T-cell (primary cell): ENCODE measurements around the gene GAGE12E. TPM values are rescaled to one million over a fixed set of nuclear protein-coding genes. Genes with fewer than 3 reads are reported as not detected.
"Not testable (repeated sequence)": the region's sequence is repeated elsewhere in the genome, so short reads cannot be mapped to it uniquely, and the experiment has no call there.

ENCODE experiments used
- ATAC-seq, 4 experiments: fragments of 200-7000 bp in 3 of 4; fragments of 150-1000 bp in 1 of 4; cut with Tn5 transposase; replicated peaks in 1 of 4; 1 replicate in 3 of 4; 2 replicates in 1 of 4; pipeline ENCODE4 v1.10.0; 2021; ENCODE audit warnings: moderate library complexity in 3 of 4, mild to moderate bottlenecking in 2 of 4, moderate number of reproducible peaks in 1 of 4
- CTCF ChIA-PET, 2 donors: fragments of 300-600 bp; sonication (Branson Sonifier 250); formaldehyde crosslinking; loops; one replicate each; lab custom pipeline; 2022; ENCODE audit warnings: antibody characterized with exemption in 2 of 2; lab: Charles Lee
- POLR2A ChIA-PET, 2 donors: fragments of 300-600 bp; sonication (Branson Sonifier 250); formaldehyde crosslinking; loops; one replicate each; lab custom pipeline; 2022; ENCODE audit warnings: antibody characterized with exemption in 2 of 2; lab: Charles Lee
- DNase-seq, 35 experiments: peaks; one replicate each; pipeline versions ENCODE4 v3.0.0 to v3.0.0-alpha.2; 2013 to 2023
- H3K27ac ChIP-seq: one replicate; pipeline ENCODE4 v1.5.1; 2013; ENCODE audit warnings: low read length
- H3K27me3 ChIP-seq, 2 experiments: replicated peaks in 1 of 2; 1 replicate in 1 of 2; 2 replicates in 1 of 2; pipeline versions ENCODE4 v1.6.1 to v1.7.0; 2013; ENCODE audit warnings: low read length in 1 of 2, mixed read lengths in 1 of 2; ENCODE audit not compliant: control insufficient read depth in 2 of 2, insufficient read depth in 2 of 2; ENCODE audit errors: extremely low read depth in 1 of 2
- H3K36me3 ChIP-seq, 2 donors: 1 replicate in 1 of 2; 2 replicates in 1 of 2; pipeline versions ENCODE4 v1.6.1 to v1.7.0; 2013; ENCODE audit warnings: low read length in 1 of 2; ENCODE audit not compliant: control insufficient read depth in 2 of 2, insufficient read depth in 1 of 2; ENCODE audit errors: extremely low read depth in 1 of 2
- H3K4me1 ChIP-seq, 2 experiments: 1 replicate in 1 of 2; 2 replicates in 1 of 2; pipeline versions ENCODE4 v1.6.1 to v1.7.0; 2013; ENCODE audit warnings: low read length in 2 of 2, mixed read lengths in 1 of 2; ENCODE audit not compliant: insufficient read depth in 2 of 2, control insufficient read depth in 1 of 2; ENCODE audit errors: extremely low read depth in 1 of 2
- H3K4me3 ChIP-seq, 2 donors: 1 replicate in 1 of 2; 2 replicates in 1 of 2; pipeline versions ENCODE4 v1.5.1 to v1.7.0; 2013; ENCODE audit warnings: mild to moderate bottlenecking in 2 of 2, low read length in 1 of 2, moderate library complexity in 1 of 2; ENCODE audit not compliant: control insufficient read depth in 1 of 2; ENCODE audit errors: extremely low read depth in 1 of 2
- H3K9me3 ChIP-seq: 2 replicates; pipeline ENCODE4 v1.7.0; 2013
- H3K27ac Mint-ChIP-seq, 2 donors: one replicate each; pipeline ENCODE4 v1.8.0; 2020 to 2021; ENCODE audit warnings: mild to moderate bottlenecking in 2 of 2, mixed read lengths in 2 of 2
- H3K27me3 Mint-ChIP-seq, 2 donors: one replicate each; pipeline ENCODE4 v1.8.0; 2021 to 2022; ENCODE audit warnings: mixed read lengths in 2 of 2
- H3K36me3 Mint-ChIP-seq: one replicate; pipeline ENCODE4 v1.8.0; 2021; ENCODE audit warnings: mixed read lengths
- H3K4me1 Mint-ChIP-seq, 3 donors: one replicate each; pipeline ENCODE4 v1.8.0; 2020 to 2022; ENCODE audit warnings: mixed read lengths in 3 of 3, mild to moderate bottlenecking in 1 of 3
- H3K4me3 Mint-ChIP-seq, 3 donors: one replicate each; pipeline ENCODE4 v1.8.0; 2020 to 2022; ENCODE audit warnings: mild to moderate bottlenecking in 3 of 3, mixed read lengths in 3 of 3, moderate library complexity in 3 of 3
- H3K9me3 Mint-ChIP-seq, 3 donors: one replicate each; pipeline ENCODE4 v1.8.0; 2020 to 2022; ENCODE audit warnings: mixed read lengths in 3 of 3
- WGBS: methylation state at CpG from one replicate; pipeline ENCODE4 v1.1.5; 2013; ENCODE audit warnings: missing lambda C conversion rate; ENCODE audit not compliant: insufficient coverage; 5-methylcytosine and 5-hydroxymethylcytosine counted together
- total RNA-seq, 35 experiments: library from RNA in 6 of 35; stranded (reverse) in 6 of 35; fragments of 120-200 nt in 1 of 35; gene quantifications; one replicate each; pipeline versions ENCODE4 v1.2.1 to v1.2.4 and lab custom pipeline; 2013 to 2026

The GAGE12E gene
- not detected for total RNA-seq
- not detected for total RNA-seq (2013)
- total RNA-seq (lab: John Stamatoyannopoulos, UW) = 0 reads per million in 29 experiments

DNA sequence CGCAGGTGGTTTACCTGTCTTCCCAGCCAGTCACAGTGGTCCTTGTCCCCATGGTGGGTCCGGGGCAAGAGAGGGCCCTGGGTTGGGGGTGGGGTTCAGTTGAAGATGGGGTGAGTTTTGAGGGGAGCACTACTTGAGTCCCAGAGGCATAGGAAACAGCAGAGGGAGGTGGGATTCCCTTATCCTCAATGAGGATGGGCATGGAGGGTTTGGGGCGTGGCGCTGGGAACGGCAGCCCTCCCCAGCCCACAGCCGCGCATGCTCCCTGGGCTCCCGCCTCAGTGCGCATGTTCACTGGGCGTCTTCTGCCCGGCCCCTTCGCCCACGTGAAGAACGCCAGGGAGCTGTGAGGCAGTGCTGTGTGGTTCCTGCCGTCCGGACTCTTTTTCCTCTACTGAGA is at the start of gene GAGE12E:
TSS of gene GAGE12E (plus strand) at position 301 of the 400 bp plus-strand sequence. CDS start 1,155 bp downstream, outside the sequence.
- H3K36me3 Mint-ChIP-seq, H3K4me3 Mint-ChIP-seq, H3K4me3 ChIP-seq, H3K4me1 Mint-ChIP-seq, H3K9me3 Mint-ChIP-seq, H3K4me1 ChIP-seq, CTCF ChIA-PET, H3K27me3 Mint-ChIP-seq, DNase-seq, H3K27ac Mint-ChIP-seq, H3K27ac ChIP-seq, H3K27me3 ChIP-seq, POLR2A ChIA-PET, H3K36me3 ChIP-seq, ATAC-seq, H3K9me3 ChIP-seq: not testable (repeated sequence)
- no CpG with 5 or more reads among the region's 16 CpGs for WGBS

- H3K9me3 ChIP-seq, H3K4me3 ChIP-seq, H3K36me3 Mint-ChIP-seq, H3K4me1 ChIP-seq, CTCF ChIA-PET, H3K36me3 ChIP-seq, H3K4me1 Mint-ChIP-seq, ATAC-seq, H3K27me3 Mint-ChIP-seq, DNase-seq, H3K27ac ChIP-seq, H3K9me3 Mint-ChIP-seq, H3K4me3 Mint-ChIP-seq, H3K27me3 ChIP-seq, H3K27ac Mint-ChIP-seq, POLR2A ChIA-PET: not testable (repeated sequence)
- WGBS = no CpG with 5 or more reads among the region's 16 CpGs
These were observed 19.2 kb upstream of the GAGE12E start, which contains the start of gene GAGE12C for GRCh38 chrX:49531877-49532276. Gene GAGE12C, plus strand, starts transcription at chrX:49532177. Its CDS starts 1,155 bp downstream, at chrX:49533332.

DNA sequence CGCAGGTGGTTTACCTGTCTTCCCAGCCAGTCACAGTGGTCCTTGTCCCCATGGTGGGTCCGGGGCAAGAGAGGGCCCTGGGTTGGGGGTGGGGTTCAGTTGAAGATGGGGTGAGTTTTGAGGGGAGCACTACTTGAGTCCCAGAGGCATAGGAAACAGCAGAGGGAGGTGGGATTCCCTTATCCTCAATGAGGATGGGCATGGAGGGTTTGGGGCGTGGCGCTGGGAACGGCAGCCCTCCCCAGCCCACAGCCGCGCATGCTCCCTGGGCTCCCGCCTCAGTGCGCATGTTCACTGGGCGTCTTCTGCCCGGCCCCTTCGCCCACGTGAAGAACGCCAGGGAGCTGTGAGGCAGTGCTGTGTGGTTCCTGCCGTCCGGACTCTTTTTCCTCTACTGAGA is 9.7 kb upstream of the GAGE12E start, which contains the start of gene GAGE12D:
TSS of gene GAGE12D (plus strand) at position 301 of the 400 bp plus-strand sequence. CDS start 1,155 bp downstream, outside the sequence.
- DNase-seq, POLR2A ChIA-PET, H3K9me3 Mint-ChIP-seq, H3K36me3 Mint-ChIP-seq, H3K4me3 ChIP-seq, H3K4me3 Mint-ChIP-seq, H3K4me1 ChIP-seq, H3K9me3 ChIP-seq, H3K27me3 ChIP-seq, H3K27me3 Mint-ChIP-seq, ATAC-seq, H3K36me3 ChIP-seq, H3K27ac Mint-ChIP-seq, H3K27ac ChIP-seq, H3K4me1 Mint-ChIP-seq, CTCF ChIA-PET: not testable (repeated sequence)
- WGBS = no CpG with 5 or more reads among the region's 16 CpGs

- CTCF ChIA-PET, POLR2A ChIA-PET, H3K4me1 ChIP-seq, H3K27ac ChIP-seq, H3K36me3 Mint-ChIP-seq, H3K4me1 Mint-ChIP-seq, H3K9me3 Mint-ChIP-seq, H3K4me3 ChIP-seq, H3K9me3 ChIP-seq, H3K36me3 ChIP-seq, H3K27me3 Mint-ChIP-seq, H3K4me3 Mint-ChIP-seq, H3K27me3 ChIP-seq, ATAC-seq, H3K27ac Mint-ChIP-seq, DNase-seq: not testable (repeated sequence)
- no CpG with 5 or more reads among the region's 16 CpGs for WGBS
These were observed 9.5 kb downstream of the GAGE12E start, which contains the start of gene GAGE12F for GRCh38 chrX:49560542-49560941. Gene GAGE12F, plus strand, starts transcription at chrX:49560842. Its CDS starts 1,155 bp downstream, at chrX:49561997.

- POLR2A ChIA-PET, CTCF ChIA-PET, DNase-seq, H3K9me3 Mint-ChIP-seq, H3K36me3 Mint-ChIP-seq, H3K27ac Mint-ChIP-seq, H3K4me3 Mint-ChIP-seq, H3K27me3 ChIP-seq, H3K9me3 ChIP-seq, H3K4me1 Mint-ChIP-seq, H3K27me3 Mint-ChIP-seq, ATAC-seq, H3K4me3 ChIP-seq, H3K36me3 ChIP-seq, H3K4me1 ChIP-seq, H3K27ac ChIP-seq: not testable (repeated sequence)
- no CpG with 5 or more reads among the region's 11 CpGs for WGBS
These were observed 17.6 kb downstream of the GAGE12E start for GRCh38 chrX:49568728-49569127.

DNA sequence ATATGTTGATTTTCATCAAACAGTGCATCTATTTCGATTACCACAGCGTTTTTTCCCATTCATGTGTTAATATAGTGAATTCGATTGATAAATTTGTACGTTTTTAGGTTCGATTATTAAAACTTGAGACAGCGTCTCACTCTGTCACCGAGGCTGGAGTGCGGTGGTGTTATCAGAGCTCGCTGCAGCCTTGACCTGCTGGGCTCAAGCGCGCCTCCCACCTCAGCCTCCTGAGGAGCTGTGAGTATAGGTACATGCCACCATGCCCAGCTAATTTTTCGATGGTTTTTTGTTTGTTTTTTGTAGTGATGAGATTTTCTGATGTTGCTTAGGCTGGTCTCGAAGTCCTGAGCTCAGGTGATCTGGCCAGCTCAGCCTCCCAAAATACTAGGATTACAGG is 18.1 kb downstream of the GAGE12E start:
- CTCF ChIA-PET, ATAC-seq, H3K4me3 ChIP-seq, H3K27me3 ChIP-seq, H3K4me3 Mint-ChIP-seq, POLR2A ChIA-PET, H3K4me1 ChIP-seq, H3K27me3 Mint-ChIP-seq, H3K36me3 Mint-ChIP-seq, H3K27ac ChIP-seq, H3K4me1 Mint-ChIP-seq, H3K36me3 ChIP-seq, H3K9me3 ChIP-seq, H3K9me3 Mint-ChIP-seq, H3K27ac Mint-ChIP-seq, DNase-seq: not testable (repeated sequence)
- no CpG with 5 or more reads among the region's 13 CpGs for WGBS

DNA sequence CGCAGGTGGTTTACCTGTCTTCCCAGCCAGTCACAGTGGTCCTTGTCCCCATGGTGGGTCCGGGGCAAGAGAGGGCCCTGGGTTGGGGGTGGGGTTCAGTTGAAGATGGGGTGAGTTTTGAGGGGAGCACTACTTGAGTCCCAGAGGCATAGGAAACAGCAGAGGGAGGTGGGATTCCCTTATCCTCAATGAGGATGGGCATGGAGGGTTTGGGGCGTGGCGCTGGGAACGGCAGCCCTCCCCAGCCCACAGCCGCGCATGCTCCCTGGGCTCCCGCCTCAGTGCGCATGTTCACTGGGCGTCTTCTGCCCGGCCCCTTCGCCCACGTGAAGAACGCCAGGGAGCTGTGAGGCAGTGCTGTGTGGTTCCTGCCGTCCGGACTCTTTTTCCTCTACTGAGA is 19.0 kb downstream of the GAGE12E start, which contains the start of gene GAGE12G:
TSS of gene GAGE12G (plus strand) at position 301 of the 400 bp plus-strand sequence. CDS start 1,155 bp downstream, outside the sequence.
- H3K4me1 Mint-ChIP-seq, H3K27ac Mint-ChIP-seq, H3K9me3 Mint-ChIP-seq, H3K27ac ChIP-seq, H3K36me3 ChIP-seq, H3K27me3 ChIP-seq, POLR2A ChIA-PET, H3K4me1 ChIP-seq, H3K36me3 Mint-ChIP-seq, H3K4me3 ChIP-seq, H3K4me3 Mint-ChIP-seq, H3K27me3 Mint-ChIP-seq, ATAC-seq, CTCF ChIA-PET, DNase-seq, H3K9me3 ChIP-seq: not testable (repeated sequence)
- no CpG with 5 or more reads among the region's 16 CpGs for WGBS
